HepG2 (cell line): Measurements from ENCODE around the gene CDNF. TPM values are rescaled to one million over a fixed set of nuclear protein-coding genes. Genes with fewer than 3 reads are reported as not detected.

Experiments
- ATAC-seq: fragments of 200-7000 bp; cut with Tn5 transposase; 3 replicates; pipeline ENCODE4 v1.9.1; 2020; ENCODE audit warnings: mild to moderate bottlenecking, moderate library complexity
- BruUV-seq: library from RNA; stranded (reverse); fragments of 400-500 nt; replicated peaks from 2 replicates; lab custom pipeline; 2021; lab: Mats Ljungman, UMichigan
- CTCF ChIA-PET: fragments of 300-600 bp; formaldehyde crosslinking; extraction: SDS; loops from one replicate; lab custom pipeline; 2021; ENCODE audit warnings: low total read pairs, inconsistent platforms, low intra/inter-chr PET ratio; lab: Yijun Ruan, JAX
- POLR2A ChIA-PET: fragments of 350-600 bp; sonication (Branson Sonifier 250); formaldehyde crosslinking; loops from one replicate; lab custom pipeline; 2020; ENCODE audit warnings: antibody characterized with exemption, inconsistent platforms; lab: Yijun Ruan, JAX
- DNase-seq: peaks from one replicate; pipeline ENCODE4 v3.0.0-alpha.2; 2015; ENCODE audit warnings: low spot score
- FAIRE-seq: peaks from 3 replicates; lab custom pipeline; 2011; peaks lifted over from hg19 to GRCh38; lab: Jason Lieb, UNC
- H2AFZ ChIP-seq: one replicate; pipeline ENCODE4 v1.6.1; 2011; ENCODE audit warnings: low read length, inconsistent platforms
- H3K27ac ChIP-seq: fragments of 300-600 bp; 3 replicates; pipeline ENCODE4 v1.8.0; 2011; ENCODE audit warnings: mixed run types, mild to moderate bottlenecking, mixed read lengths, low read length, inconsistent platforms; ENCODE audit not compliant: insufficient read depth; ENCODE audit errors: extremely low read length
- H3K27me3 ChIP-seq, 2 experiments: fragments of 200-600 bp in 1 of 2; 2 replicates in 1 of 2; 3 replicates in 1 of 2; pipeline versions ENCODE4 v1.6.0 to v1.8.0; 2011; ENCODE audit warnings: low read length in 2 of 2, mild to moderate bottlenecking in 2 of 2, moderate library complexity in 2 of 2, inconsistent platforms in 1 of 2; ENCODE audit not compliant: insufficient read depth in 2 of 2, control insufficient read depth in 1 of 2
- H3K36me3 ChIP-seq, 2 experiments: fragments of 200-600 bp in 1 of 2; replicated peaks in 1 of 2; 2 replicates in 1 of 2; 3 replicates in 1 of 2; pipeline versions ENCODE4 v1.5.1 to v1.8.0; 2011; ENCODE audit warnings: low read length in 2 of 2, inconsistent platforms in 1 of 2; ENCODE audit not compliant: insufficient read depth in 2 of 2, control insufficient read depth in 1 of 2
- H3K4me1 ChIP-seq: 2 replicates; pipeline ENCODE4 v1.5.1; 2012; ENCODE audit warnings: low read length, inconsistent platforms; ENCODE audit not compliant: insufficient read depth
- H3K4me2 ChIP-seq: 2 replicates; pipeline ENCODE4 v1.6.0; 2011; ENCODE audit warnings: low read depth, low read length, inconsistent platforms
- H3K4me3 ChIP-seq, 3 experiments: fragments of 200-600 bp in 1 of 3; sonication (generic), shearing (Covaris generic) in 1 of 3; replicated peaks in 1 of 3; 2 replicates each; pipeline ENCODE4 v1.5.1; 2011 to 2016; ENCODE audit warnings: low read length in 3 of 3, inconsistent platforms in 2 of 3, low read depth in 2 of 3, mild to moderate bottlenecking in 2 of 3, control low read depth in 1 of 3, mixed read lengths in 1 of 3; ENCODE audit not compliant: insufficient read depth in 1 of 3
- H3K79me2 ChIP-seq: one replicate; pipeline ENCODE4 v1.6.1; 2011; ENCODE audit warnings: low read length, inconsistent platforms; ENCODE audit not compliant: insufficient read depth
- H3K9ac ChIP-seq: 2 replicates; pipeline ENCODE4 v1.6.0; 2011; ENCODE audit warnings: mild to moderate bottlenecking, low read depth, low read length, inconsistent platforms; ENCODE audit not compliant: insufficient read depth
- H3K9me3 ChIP-seq: 2 replicates; pipeline ENCODE4 v1.5.1; 2012; ENCODE audit warnings: mild to moderate bottlenecking, low read length
- H4K20me1 ChIP-seq: 2 replicates; pipeline ENCODE4 v1.6.0; 2011; ENCODE audit warnings: inconsistent platforms, mild to moderate bottlenecking, low read length, moderate library complexity; ENCODE audit not compliant: insufficient read depth
- ARNT ChIP-seq: fragments of 450-650 bp; IDR thresholded peaks from 2 replicates; pipeline ENCODE4 v1.6.1; 2017
- ETV5 ChIP-seq: IDR thresholded peaks from 2 replicates; pipeline ENCODE4 v1.6.1; 2018; ENCODE audit warnings: missing biosample characterization, missing genetic modification reagents, inconsistent platforms, borderline replicate concordance
- ZNF383 ChIP-seq: sonication (generic); formaldehyde crosslinking; IDR thresholded peaks from 2 replicates; pipeline ENCODE4 v1.4.0; 2020; ENCODE audit warnings: missing genetic modification reagents, mild to moderate bottlenecking, borderline replicate concordance
- ZNF513 ChIP-seq: sonication (generic); formaldehyde crosslinking; conservative IDR thresholded peaks from 2 replicates; pipeline ENCODE4 v1.5.0; 2020; ENCODE audit warnings: missing genetic modification reagents
- ZNF713 ChIP-seq: sonication (generic); formaldehyde crosslinking; IDR thresholded peaks from 2 replicates; pipeline ENCODE4 v1.4.0; 2020; ENCODE audit warnings: mild to moderate bottlenecking, missing genetic modification reagents
- WGBS: methylation state at CpG from one replicate; pipeline ENCODE4 v1.1.6; 2017; ENCODE audit warnings: low lambda C conversion rate; 5-methylcytosine and 5-hydroxymethylcytosine counted together
- in situ Hi-C: cut with HindIII; loops from 2 replicates; pipeline ENCODE4 v1.10.0; 2017; ENCODE audit warnings: low pct_unique_long_range_greater_than_20kb; ENCODE audit not compliant: extremely low pct_ligation_motif_present
- intact Hi-C: fragments of 100-400 bp; cut with micrococcal nuclease; formaldehyde crosslinking; loops from one replicate; pipeline ENCODE4 v1.10.0; 2022; ENCODE audit not compliant: unreplicated experiment
- polyA plus RNA-seq, 8 experiments: library from polyadenylated mRNA; depleted of rRNA in 3 of 8; stranded (reverse) in 7 of 8; unstranded in 1 of 8; fragments of >200 nt; fragmentation: Illumina TruSeq in 4 of 8; extraction: Trizol in 4 of 8; gene quantifications; 2 replicates each; pipeline versions ENCODE4 v1.2.1 to v1.2.3, GENCODE V29; 2011 to 2016; ENCODE audit warnings: low read depth in 4 of 8, missing spikeins in 1 of 8, mixed read lengths in 1 of 8; ENCODE audit not compliant: insufficient read depth in 1 of 8
- total RNA-seq, 5 experiments: library from RNA; depleted of rRNA; stranded (reverse); fragments of >200 nt; fragmentation: Illumina TruSeq; extraction: Trizol; gene quantifications; 2 replicates each; pipeline ENCODE4 v1.2.3, GENCODE V29; 2016; ENCODE audit warnings: low read depth in 1 of 5

The CDNF gene
- total and polyA plus RNA-seq, 2 of the 13 experiments (the other 11 are each of a cell fraction or from before 2014, with no cell fraction given): 0.29 to 0.33 TPM

- ChIA-PET POLR2A (no interaction called here), CTCF (no interaction called here)
- DNase-seq (no peak), FAIRE-seq (no peak), ATAC-seq (no peak)
- Histone ChIP-seq H3K4me2 (no peak overlapping the region), H3K9ac (no peak overlapping the region), H3K4me3 (no peak overlapping the region), H3K9me3 (no peaks in the 10 kb centered on the region)
- 54% methylated on average over 2 of the region's 2 CpGs for WGBS
- in situ Hi-C loops (no loop called here), intact Hi-C loops (no loop called here)
- no peak for TF ChIP-seq ARNT
- TF ChIP-seq ZNF513 (CRISPR knock-in tag): no peak
- no peak for TF ChIP-seq ZNF383 (CRISPR knock-in tag)
- no peak for TF ChIP-seq ETV5
- TF ChIP-seq ZNF713 (CRISPR knock-in tag): no peak
- TF ChIP-seq, all 625 proteins: peak for 0
- Histone ChIP-seq H4K20me1 (no peaks in the 10 kb centered on the region), H3K4me1 (no peaks in the 10 kb centered on the region), H3K36me3 (no peaks in the 10 kb centered on the region), H2AFZ (no peak overlapping the region), H3K79me2 (no peaks in the 10 kb centered on the region), H3K27me3 (peaks cover 0 to 28% of the 10 kb centered on the region in 2 experiments; a peak in 3 of 5 replicates), H3K27ac (no peak overlapping the region)
- BruUV-seq: no TSS peak
These were observed 66.9 kb downstream of the CDNF start for GRCh38 chr10:14770927-14771326.

Other genes starting within 250 kb of the CDNF start
- 24.8 and 38.5 TPM in 2 replicates for gene FAM107B, start 63.1 kb downstream of the CDNF start, total RNA-seq (2016; rRNA removed; fragmentation: Illumina TruSeq; extraction: Trizol)
- gene FAM107B, start 63.1 kb downstream of the CDNF start, polyA plus RNA-seq (2011; rRNA removed): 10.8 and 15.7 TPM in 2 replicates
- 29.8 and 42.9 TPM in 2 replicates for gene HSPA14, start 269 bp upstream of the CDNF start, total RNA-seq (2016; rRNA removed; fragmentation: Illumina TruSeq; extraction: Trizol)
- gene HSPA14, start 269 bp upstream of the CDNF start, polyA plus RNA-seq (2011; rRNA removed): 6.7 and 10.7 TPM in 2 replicates
- gene MSANTD7, start 269 bp upstream of the CDNF start, total RNA-seq (2016; rRNA removed; fragmentation: Illumina TruSeq; extraction: Trizol): 16.7 and 22.8 TPM in 2 replicates
- 3.3 and 3.7 TPM in 2 replicates for gene MSANTD7, start 269 bp upstream of the CDNF start, polyA plus RNA-seq (2011; rRNA removed)
- gene SUV39H2, start 40.8 kb upstream of the CDNF start, total RNA-seq (2016; rRNA removed; fragmentation: Illumina TruSeq; extraction: Trizol): 44.3 and 68.8 TPM in 2 replicates
- gene SUV39H2, start 40.8 kb upstream of the CDNF start, polyA plus RNA-seq (2011; rRNA removed): 5.9 and 9.0 TPM in 2 replicates
- 10.3 and 11.5 TPM in 2 replicates for gene DCLRE1C, start 116.1 kb upstream of the CDNF start, total RNA-seq (2016; rRNA removed; fragmentation: Illumina TruSeq; extraction: Trizol)
- 2.3 and 3.0 TPM in 2 replicates for gene DCLRE1C, start 116.1 kb upstream of the CDNF start, polyA plus RNA-seq (2011; rRNA removed)
- gene MEIG1, start 121.4 kb upstream of the CDNF start, total RNA-seq (2016; rRNA removed; fragmentation: Illumina TruSeq; extraction: Trizol): not detected in 2 replicates
- not detected in 2 replicates for gene MEIG1, start 121.4 kb upstream of the CDNF start, polyA plus RNA-seq (2011; rRNA removed)
- not detected in 2 replicates for gene OLAH, start 205.9 kb upstream of the CDNF start, total RNA-seq (2016; rRNA removed; fragmentation: Illumina TruSeq; extraction: Trizol)
- 0.13 and 0.51 TPM in 2 replicates for gene OLAH, start 205.9 kb upstream of the CDNF start, polyA plus RNA-seq (2011; rRNA removed)